Aorta (tissue), 5 donors: ENCODE measurements around the gene NOCT. TPM values are rescaled to one million over a fixed set of nuclear protein-coding genes. Genes with fewer than 3 reads are reported as not detected.

ENCODE experiments used
- ATAC-seq: fragments of 200-7000 bp; cut with Tn5 transposase; one replicate; pipeline ENCODE4 v1.9.1; 2022; ENCODE audit warnings: moderate library complexity; ENCODE audit not compliant: low FRiP score
- DNase-seq, 2 donors: peaks; one replicate each; pipeline ENCODE4 v3.0.0-alpha.2; 2020
- H3K27ac ChIP-seq, 2 donors: one replicate each; pipeline ENCODE4 v1.5.1; 2013; ENCODE audit warnings: low read length in 2 of 2, mild to moderate bottlenecking in 2 of 2, moderate library complexity in 2 of 2, control low read depth in 1 of 2, inconsistent platforms in 1 of 2, low read depth in 1 of 2
- H3K27me3 ChIP-seq, 2 donors: one replicate each; pipeline ENCODE4 v1.6.1; 2013; ENCODE audit warnings: control low read depth in 1 of 2, low read length in 1 of 2, mild to moderate bottlenecking in 1 of 2, moderate library complexity in 1 of 2; ENCODE audit not compliant: insufficient read depth in 2 of 2, control insufficient read depth in 1 of 2
- H3K36me3 ChIP-seq, 2 donors: one replicate each; pipeline ENCODE4 v1.6.1; 2013; ENCODE audit warnings: control low read depth in 1 of 2, low read length in 1 of 2, mild to moderate bottlenecking in 1 of 2; ENCODE audit not compliant: insufficient read depth in 2 of 2, control insufficient read depth in 1 of 2
- H3K4me1 ChIP-seq, 2 donors: one replicate each; pipeline ENCODE4 v1.6.1; 2013; ENCODE audit warnings: low read length in 2 of 2, control low read depth in 1 of 2, mild to moderate bottlenecking in 1 of 2, moderate library complexity in 1 of 2; ENCODE audit not compliant: insufficient read depth in 2 of 2, control insufficient read depth in 1 of 2
- H3K4me3 ChIP-seq, 2 donors: one replicate each; pipeline ENCODE4 v1.5.1; 2013; ENCODE audit warnings: low read length in 2 of 2, control low read depth in 1 of 2, mild to moderate bottlenecking in 1 of 2
- H3K9me3 ChIP-seq: one replicate; pipeline ENCODE4 v1.6.1; 2013; ENCODE audit warnings: mild to moderate bottlenecking, low read length; ENCODE audit not compliant: control insufficient read depth
- WGBS, 2 donors: extraction: QIAGEN DNeasy Blood & Tissue Kit; methylation state at CpG; one replicate each; pipeline ENCODE4 v1.1.7; 2013; 5-methylcytosine and 5-hydroxymethylcytosine counted together
- intact Hi-C, 2 donors: fragments of 100-400 bp; cut with DNase I; formaldehyde crosslinking; loops; one replicate each; pipeline versions ENCODE4 v1.14.2 to v1.15.0; 2022
- long read RNA-seq, 2 donors: library from polyadenylated mRNA; unstranded; transcript quantifications; one replicate each; pipeline ENCODE4 v2.0.0, GENCODE V29; 2020 to 2021
- polyA plus RNA-seq, 2 donors: library from polyadenylated mRNA; stranded (reverse); fragments of 200-250 nt; gene quantifications; one replicate each; pipeline ENCODE4 v1.2.3, GENCODE V29; 2013
- total RNA-seq, 2 donors: library from RNA; stranded (reverse); fragmentation: NEBNext Ultra II Directional; extraction: Animal tissue kit (Norgen Biotek cat#: 25700); gene quantifications; one replicate each; pipeline ENCODE4 v1.2.1, GENCODE V29; 2021
- donor health status: healthy with polysubstance abuse.
- donor health status: Bipolar disorder and iron deficiency.
- donor health status: DM: no; HTN: no; CAD: no.
- donor health status: DM: no; HTN: no; CAD: no.
- donor health status: DM: yes; HTN: yes; CAD: no.

The NOCT gene, protein sequence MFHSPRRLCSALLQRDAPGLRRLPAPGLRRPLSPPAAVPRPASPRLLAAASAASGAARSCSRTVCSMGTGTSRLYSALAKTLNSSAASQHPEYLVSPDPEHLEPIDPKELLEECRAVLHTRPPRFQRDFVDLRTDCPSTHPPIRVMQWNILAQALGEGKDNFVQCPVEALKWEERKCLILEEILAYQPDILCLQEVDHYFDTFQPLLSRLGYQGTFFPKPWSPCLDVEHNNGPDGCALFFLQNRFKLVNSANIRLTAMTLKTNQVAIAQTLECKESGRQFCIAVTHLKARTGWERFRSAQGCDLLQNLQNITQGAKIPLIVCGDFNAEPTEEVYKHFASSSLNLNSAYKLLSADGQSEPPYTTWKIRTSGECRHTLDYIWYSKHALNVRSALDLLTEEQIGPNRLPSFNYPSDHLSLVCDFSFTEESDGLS
- 1 to 10 TPM; 5.1 to 6.9 TPM for total RNA-seq
- polyA plus RNA-seq = 1 to 10 TPM in 1 of 2 donors, under 1 TPM in 1; 0.20 to 2.0 TPM
- long read RNA-seq, donor 1, partial matches to known transcripts = 0 of 15 reads
- long read RNA-seq, donor 1, other reads (novel, unspliced or antisense) = 15 of 15 reads
- long read RNA-seq, donor 2, partial matches to known transcripts = 0 of 9 reads
- long read RNA-seq, donor 2, other reads (novel, unspliced or antisense) = 9 of 9 reads

DNA sequence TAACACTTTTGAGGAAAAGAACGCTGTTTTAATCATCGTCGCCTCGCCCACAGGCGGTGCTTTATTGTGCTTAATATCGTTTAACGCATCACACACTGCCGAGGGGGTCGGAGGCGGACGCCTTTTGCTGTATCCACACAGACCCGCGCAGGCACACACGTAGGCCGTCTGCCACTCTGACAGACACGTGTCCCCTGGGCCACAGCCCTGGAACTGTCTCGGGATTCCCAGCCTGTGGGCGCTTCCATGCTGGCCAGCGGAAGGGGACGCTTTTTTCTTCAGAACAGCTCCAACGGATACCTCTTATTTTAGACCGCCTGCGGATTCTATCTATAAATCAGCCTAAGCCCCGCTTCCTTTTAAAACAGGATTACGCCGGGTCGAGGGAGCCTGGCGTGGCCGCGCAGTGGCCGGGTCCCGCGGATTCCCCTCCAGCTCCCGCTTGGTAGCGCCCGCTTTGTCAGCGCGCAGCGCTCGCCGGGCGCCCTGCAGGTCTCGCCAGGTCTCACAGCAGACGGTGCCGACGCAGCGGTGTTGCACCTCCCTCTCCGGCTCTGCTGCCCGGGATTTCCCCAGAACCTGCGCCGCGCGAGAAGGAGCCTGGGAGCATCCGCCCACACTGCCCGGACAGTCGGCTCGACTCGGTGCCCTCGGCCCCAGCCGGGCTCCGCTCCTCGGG, at the start of gene NOCT:
Gene NOCT (plus strand): TSS at position 513 of the 679 bp plus-strand sequence. CDS start 201 bp downstream, outside the sequence.
- intact Hi-C loops = loop anchor here in 1 of 2 donors (10.0 kb wide), 1 partner anchor 61 kb away; no protein-coding TSS in a partner anchor
- DNase-seq = peak; percentile 93 to 96
- H3K36me3 ChIP-seq = no peaks in the 10 kb centered on the region
- WGBS, 2 donors = 0% methylated on average over 60 to 62 of the region's 62 CpGs
- no peaks in the 10 kb centered on the region for H3K4me1 ChIP-seq
- ATAC-seq = peak; percentile 96
- peak within 1 kb of the TSS; percentile 29 to 92 for H3K27ac ChIP-seq
- no peaks in the 10 kb centered on the region for H3K9me3 ChIP-seq
- peak within 1 kb of the TSS; percentile 58 to 88 for H3K4me3 ChIP-seq
- H3K27me3 ChIP-seq = no peaks in the 10 kb centered on the region

DNA sequence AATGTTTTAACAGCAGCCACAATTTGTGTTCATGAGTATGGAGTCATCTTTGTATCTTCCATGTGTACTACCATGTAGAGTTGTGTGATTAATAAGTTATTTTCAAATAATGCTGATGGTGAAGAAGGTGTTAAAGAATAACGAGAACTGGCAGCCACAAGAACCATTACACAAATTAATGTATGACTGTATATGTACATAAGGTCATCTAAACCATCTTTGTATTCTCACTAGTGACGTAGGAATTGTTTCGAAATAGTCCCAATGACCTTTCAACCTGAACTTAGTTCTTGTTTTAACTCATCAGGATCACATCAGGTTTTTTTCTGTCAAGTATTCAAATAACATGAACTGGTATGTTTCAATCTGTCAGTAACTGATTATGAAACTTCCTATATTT, 48.3 kb upstream of the NOCT start:
- intact Hi-C loops = no loop called here
- no peak for ATAC-seq
- no peaks in the 10 kb centered on the region for H3K4me1 ChIP-seq
- no peak overlapping the region for H3K4me3 ChIP-seq
- no peaks in the 10 kb centered on the region for H3K9me3 ChIP-seq
- no peak overlapping the region for H3K27ac ChIP-seq
- no peaks in the 10 kb centered on the region for H3K36me3 ChIP-seq
- no peaks in the 10 kb centered on the region for H3K27me3 ChIP-seq
- DNase-seq = no peak
- WGBS, 2 donors = 86% methylated on average over 3 of the region's 3 CpGs

DNA sequence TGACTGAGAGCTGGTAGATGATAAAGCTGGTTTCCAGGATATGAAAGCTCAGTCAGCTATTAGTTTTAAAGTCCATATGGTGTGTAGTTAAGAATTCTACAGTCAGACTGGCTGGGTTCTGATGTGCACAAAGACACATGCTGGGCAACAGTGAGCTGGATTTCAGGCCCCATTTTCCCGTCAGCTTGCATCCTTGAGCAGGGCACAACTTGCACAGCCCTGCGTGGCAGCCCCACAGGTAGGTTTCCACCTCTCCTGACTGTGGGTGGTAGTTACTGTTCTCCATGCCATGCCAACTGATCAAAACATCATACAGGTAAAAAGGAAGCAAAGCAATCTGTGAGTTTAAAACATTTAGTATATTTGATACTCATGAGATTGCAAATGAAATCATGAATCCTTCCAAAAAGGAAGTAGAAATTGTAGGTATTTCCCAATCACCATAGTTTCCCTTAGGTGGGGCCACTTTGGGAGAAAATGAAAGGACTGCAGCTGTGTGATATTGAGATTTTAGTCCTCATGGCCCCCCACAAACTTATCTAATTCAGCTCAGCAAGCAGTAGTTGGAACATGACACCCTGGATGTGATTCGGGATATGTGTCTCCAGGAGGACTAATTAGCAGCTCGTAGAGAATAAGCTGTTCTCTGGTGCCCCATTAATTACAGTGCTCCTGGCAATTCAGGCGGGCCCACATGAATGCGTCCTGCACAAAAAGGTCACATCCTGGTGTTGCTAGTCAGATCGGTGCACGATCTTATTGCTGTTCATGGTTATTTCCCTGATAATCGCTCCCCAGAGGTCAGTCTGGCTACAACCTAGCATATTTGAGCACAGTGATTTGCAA, 42.4 kb upstream of the NOCT start:
- DNase-seq (no peak), ATAC-seq (no peak)
- Histone ChIP-seq H3K27ac (no peak overlapping the region), H3K4me1 (no peaks in the 10 kb centered on the region), H3K27me3 (no peaks in the 10 kb centered on the region), H3K36me3 (no peaks in the 10 kb centered on the region), H3K9me3 (no peaks in the 10 kb centered on the region), H3K4me3 (no peak overlapping the region)
- 76 to 83% methylated on average over 9 of the region's 9 CpGs for WGBS, 2 donors
- intact Hi-C loops = no loop called here

DNA sequence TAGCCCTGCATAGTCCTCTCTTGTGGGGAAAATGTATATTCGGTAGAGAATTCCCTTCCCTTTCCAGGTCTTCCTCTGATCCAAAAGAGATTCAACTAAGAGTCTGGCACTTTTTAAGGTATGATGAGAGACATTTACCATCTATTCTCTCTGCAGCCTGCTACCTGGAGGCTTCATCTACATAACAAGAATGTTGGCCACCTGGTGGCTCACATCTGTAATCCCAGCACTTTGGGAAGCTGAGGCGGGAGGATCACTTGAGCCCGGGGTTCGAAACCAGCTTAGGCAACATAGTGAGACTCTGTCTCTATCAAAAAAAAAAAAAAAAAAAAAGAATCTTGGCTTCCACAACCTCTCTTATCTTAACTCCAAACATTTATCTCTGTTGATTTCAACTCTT, 40.4 kb upstream of the NOCT start:
- Histone ChIP-seq H3K36me3 (no peaks in the 10 kb centered on the region), H3K27me3 (no peaks in the 10 kb centered on the region), H3K4me3 (no peak overlapping the region), H3K27ac (no peak overlapping the region), H3K9me3 (no peaks in the 10 kb centered on the region), H3K4me1 (no peaks in the 10 kb centered on the region)
- intact Hi-C loops = no loop called here
- DNase-seq = no peak
- no peak for ATAC-seq
- 76 to 78% methylated on average over 4 of the region's 4 CpGs for WGBS, 2 donors

DNA sequence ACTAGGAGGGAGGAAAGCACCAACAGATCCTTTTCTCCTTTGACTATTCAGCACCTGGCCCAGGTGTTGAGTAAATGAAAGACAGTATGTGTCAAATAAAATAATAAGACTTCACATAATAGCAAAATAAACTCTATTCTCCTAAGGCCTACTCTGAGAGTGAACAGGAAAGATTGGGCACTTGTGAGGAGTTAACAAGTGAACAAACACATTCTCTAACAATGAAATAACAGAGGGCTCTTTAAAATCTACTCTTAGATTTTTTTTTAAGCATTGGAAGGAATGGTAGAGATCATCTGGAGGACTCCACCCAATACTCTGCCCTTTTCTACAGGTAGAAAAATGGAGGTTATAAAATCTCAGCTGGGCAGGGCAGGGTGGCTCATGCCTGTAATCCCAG, 39.1 kb upstream of the NOCT start:
- Histone ChIP-seq H3K27ac (no peak overlapping the region), H3K27me3 (no peaks in the 10 kb centered on the region), H3K36me3 (no peaks in the 10 kb centered on the region), H3K9me3 (no peaks in the 10 kb centered on the region), H3K4me1 (no peaks in the 10 kb centered on the region), H3K4me3 (no peak overlapping the region)
- no peak for DNase-seq
- ATAC-seq = no peak
- intact Hi-C loops = no loop called here

DNA sequence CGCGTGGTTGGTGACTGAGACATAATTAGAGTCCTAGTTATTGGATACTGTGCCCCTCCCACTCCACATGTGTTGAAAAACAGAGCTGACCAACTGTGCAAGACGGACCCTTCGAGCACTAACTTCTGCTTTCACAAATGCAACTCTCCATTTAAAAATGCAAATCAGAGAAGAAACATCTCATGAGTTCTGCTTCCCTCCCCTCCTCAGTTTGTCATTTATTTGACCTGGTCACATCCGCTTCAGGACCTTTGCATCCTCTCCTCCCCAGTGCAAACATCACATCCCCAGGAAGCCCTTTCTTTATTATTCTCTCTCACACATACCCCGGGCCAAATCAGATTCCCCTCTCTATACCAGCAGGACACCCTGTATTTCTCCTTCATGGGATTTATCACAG, 38.1 kb upstream of the NOCT start:
- Histone ChIP-seq H3K4me3 (no peak overlapping the region), H3K27me3 (no peaks in the 10 kb centered on the region), H3K36me3 (no peaks in the 10 kb centered on the region), H3K27ac (no peak overlapping the region), H3K4me1 (no peaks in the 10 kb centered on the region), H3K9me3 (no peaks in the 10 kb centered on the region)
- ATAC-seq (no peak), DNase-seq (no peak)
- WGBS, 2 donors = 80 to 88% methylated on average over 6 of the region's 6 CpGs
- intact Hi-C loops = no loop called here

DNA sequence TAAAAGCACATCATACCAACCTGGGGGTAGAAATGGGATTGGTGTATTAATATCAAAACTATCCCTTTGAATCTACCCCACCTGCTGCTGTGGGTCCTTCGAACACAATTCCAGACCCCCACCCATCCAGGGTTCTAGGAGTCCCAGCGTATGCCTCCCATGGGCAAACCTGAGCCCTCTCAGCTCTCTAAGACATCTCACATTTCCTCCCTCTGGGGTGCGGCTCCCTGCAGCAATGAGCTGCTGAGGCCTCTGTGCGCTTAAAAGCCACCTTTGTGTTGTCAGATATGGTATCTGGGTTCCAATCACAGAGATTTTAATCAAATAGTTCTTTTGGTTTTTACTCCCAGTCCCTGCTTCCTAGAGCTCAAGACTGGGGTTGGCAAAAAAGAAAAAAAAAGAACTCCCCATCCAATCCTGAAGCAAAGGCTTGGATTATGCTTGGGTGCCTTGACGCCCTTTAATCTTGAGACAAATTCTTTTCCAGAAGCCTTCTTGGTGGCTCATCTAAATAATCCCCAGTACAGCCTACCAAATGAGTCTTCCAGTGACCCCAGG, 37.5 kb upstream of the NOCT start:
- Histone ChIP-seq H3K9me3 (no peaks in the 10 kb centered on the region), H3K27ac (no peak overlapping the region), H3K4me3 (no peak overlapping the region), H3K27me3 (no peaks in the 10 kb centered on the region), H3K36me3 (no peaks in the 10 kb centered on the region), H3K4me1 (no peaks in the 10 kb centered on the region)
- DNase-seq = no peak
- no peak for ATAC-seq
- intact Hi-C loops = no loop called here
- 90 to 97% methylated on average over 5 of the region's 5 CpGs for WGBS, 2 donors

DNA sequence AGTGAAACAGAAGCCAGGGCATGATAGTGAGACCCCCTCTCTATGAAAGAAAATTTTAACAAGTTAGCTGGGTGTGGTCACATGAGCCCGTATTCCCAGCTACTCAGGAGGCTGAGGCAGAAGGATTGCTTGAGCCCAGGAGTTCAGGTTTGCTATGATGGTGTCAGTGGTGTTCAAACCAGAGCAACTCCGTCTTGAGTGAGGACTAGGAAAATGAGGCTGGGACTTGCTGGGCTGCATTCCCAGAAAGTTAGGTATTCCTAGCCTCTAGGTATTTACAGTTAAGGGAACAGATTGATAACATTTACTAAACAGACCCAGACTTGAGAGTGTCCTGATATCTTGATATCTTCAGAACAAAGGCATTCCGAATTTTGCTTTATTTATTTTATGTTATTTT, 37.0 kb upstream of the NOCT start:
- H3K4me1 ChIP-seq = no peaks in the 10 kb centered on the region
- no peak overlapping the region for H3K27ac ChIP-seq
- no peak for DNase-seq
- no peak overlapping the region for H3K4me3 ChIP-seq
- 73 to 77% methylated on average over 3 of the region's 3 CpGs for WGBS, 2 donors
- intact Hi-C loops = no loop called here
- no peaks in the 10 kb centered on the region for H3K36me3 ChIP-seq
- H3K27me3 ChIP-seq = no peaks in the 10 kb centered on the region
- ATAC-seq = no peak
- no peaks in the 10 kb centered on the region for H3K9me3 ChIP-seq
